Measurements from ENCODE around the gene CTNNB1.
A peak's percentile ranks its signal among the peaks of the same experiment; 100 is the strongest.
"Not testable (repeated sequence)": the region's sequence is repeated elsewhere in the genome, so short reads cannot be mapped to it uniquely, and the experiment has no call there.

The CTNNB1 gene

DNA sequence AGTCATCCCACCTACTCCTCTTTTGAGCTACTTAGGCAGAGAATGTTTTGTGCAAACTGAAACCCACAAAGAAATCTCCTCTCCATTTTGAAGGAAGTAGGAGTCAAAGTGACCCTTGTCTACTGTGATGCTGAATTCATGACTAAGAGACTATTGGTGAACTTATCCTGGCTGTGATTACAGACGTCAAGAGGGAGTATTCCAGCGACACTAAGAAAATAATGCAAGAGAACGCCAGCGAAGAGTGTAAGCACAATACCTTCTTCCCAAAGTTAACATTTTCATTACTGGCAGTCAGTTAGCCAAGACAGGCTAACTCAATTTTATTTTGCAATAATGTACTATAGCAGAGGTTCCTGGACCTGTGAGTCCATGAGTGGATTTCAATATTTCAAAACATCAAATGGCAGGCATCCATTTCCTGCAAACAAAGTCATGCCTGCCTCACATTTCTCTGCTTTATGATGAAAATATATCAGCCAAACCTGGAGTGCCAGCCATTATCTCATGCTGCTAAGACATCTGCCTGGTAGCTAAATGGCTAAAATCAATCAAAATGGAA, 59.0 kb downstream of the CTNNB1 start:
- no peak for DNase-seq (ENCODE audit: low spot score)

DNA sequence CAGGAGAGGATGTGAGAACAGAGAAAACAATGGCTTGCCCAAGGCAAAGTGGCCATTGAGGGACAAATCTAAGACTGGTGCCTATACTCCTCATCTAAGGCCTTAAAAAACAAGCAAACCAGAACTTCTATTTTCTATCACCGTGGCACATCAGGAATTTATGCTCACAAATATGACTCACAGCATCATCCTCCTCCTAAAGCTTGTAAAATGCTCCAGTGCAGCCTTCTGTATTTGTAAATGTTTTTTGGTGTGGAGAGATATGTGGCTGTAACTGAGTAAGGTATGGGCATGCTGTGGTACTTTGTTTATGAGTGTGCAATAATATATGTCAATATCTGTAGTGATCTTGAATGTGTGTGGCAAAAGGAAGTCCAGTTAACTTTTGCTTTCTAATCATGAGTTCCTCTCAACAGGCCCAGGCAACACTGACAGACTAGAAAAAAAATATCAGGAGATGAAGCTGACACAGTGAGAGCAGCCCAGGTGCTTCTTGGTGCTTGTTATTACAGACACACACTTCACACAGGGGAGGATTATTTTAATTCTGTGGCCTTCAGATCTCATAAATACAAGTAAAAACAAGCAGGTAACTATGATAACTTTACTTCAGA, 60.3 kb downstream of the CTNNB1 start:
- DNase-seq (ENCODE audit: low spot score) = no peak

DNA sequence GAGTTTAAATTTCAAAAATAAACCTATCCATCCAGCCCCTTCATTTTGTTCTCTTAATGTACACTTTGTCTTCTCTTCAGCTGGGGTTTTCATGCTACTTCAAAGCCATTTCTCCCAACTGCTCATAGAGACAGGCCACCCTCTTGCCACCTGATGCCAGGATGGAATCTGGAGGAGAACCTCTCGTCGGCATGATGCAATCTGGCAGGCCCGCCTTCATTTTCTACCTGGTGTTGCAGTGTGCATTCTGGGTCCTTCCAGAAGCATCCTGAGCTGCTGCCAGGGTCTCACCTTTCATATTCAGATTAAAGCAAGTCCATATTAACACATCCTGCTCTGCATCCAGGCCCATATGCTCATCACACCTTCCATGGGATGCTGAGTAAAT, 60.8 kb downstream of the CTNNB1 start:
- DNase-seq (ENCODE audit: low spot score) = no peak

DNA sequence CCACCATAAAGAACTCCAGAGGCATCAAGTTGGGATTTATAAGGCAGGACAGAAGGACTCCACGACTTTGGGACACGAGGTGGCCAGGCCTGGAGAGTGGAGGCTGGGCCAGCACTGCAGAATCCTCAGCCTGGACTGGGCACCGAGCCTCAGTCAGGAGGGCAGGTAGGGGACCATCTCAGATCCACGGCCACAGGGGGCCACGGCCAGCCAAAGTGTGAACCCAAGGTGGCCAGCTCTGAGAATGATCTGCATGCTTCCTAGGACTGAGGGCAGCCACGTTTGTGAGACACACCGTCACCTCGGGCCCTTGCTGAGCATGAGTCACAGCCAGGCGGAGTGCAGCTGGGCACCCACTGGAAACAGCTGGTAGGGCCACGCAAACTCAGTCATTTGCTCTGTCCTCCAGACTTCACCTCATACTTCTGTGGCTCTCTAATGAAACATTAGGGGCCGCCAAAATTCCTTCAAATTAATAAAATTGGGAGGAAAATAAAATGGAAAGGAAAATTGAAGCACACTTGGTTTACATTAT, 65.8 kb downstream of the CTNNB1 start:
- peak; percentile 65 for DNase-seq (ENCODE audit: low spot score)

DNA sequence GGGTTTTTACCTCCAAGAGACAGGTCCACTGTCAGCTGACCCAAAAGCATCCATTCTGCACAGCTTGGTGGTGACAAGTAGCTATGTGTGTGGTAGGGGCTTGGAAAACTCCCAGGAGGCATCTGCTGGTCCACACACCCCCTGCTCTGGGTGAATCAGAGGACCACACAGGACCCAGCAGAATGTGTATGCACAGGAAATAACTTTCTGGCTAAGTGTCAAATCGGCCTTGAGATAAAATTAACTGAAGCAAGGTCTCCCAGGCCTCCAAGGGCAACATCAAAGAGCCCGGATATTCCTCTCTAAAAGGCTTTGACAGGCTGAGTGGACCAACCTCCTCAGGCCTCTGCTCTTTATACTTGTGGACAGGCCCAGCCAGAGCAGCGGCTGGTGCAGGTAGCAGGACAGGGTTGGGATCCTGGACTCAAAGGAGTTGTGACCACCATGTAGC, 66.5 kb downstream of the CTNNB1 start:
- DNase-seq (ENCODE audit: low spot score) = no peak

DNA sequence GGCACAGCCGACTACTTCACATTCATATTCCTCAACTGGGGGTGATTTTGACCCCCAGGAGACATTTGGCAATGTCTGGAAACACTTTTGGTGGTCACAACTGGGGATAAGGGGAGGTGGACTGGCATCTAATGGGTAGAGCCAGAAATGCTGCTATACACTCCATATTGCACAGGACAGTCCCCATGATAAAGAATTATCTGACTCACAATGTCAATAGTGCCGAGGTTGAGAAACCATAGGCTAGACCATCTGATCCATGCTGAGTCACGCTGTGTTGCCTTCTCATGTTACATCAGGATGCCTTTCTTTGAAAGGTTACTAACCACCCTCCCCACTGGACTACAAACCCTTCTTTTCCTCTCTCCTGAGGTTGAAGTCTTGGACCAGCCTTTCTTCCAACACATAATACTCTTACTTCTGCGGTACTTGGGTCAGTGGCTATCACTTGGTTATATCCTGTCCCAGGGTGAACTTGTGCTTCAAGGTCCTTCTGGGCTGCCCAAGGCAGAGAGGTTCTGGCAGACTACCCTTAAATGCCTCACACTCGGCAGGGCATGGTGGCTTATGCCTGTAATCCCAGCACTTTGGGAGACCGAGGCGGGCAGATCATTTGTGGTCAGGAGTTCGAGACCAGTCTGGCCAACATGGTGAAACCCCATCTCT, 68.8 kb downstream of the CTNNB1 start:
- peak; percentile 88 for DNase-seq (ENCODE audit: low spot score)

DNA sequence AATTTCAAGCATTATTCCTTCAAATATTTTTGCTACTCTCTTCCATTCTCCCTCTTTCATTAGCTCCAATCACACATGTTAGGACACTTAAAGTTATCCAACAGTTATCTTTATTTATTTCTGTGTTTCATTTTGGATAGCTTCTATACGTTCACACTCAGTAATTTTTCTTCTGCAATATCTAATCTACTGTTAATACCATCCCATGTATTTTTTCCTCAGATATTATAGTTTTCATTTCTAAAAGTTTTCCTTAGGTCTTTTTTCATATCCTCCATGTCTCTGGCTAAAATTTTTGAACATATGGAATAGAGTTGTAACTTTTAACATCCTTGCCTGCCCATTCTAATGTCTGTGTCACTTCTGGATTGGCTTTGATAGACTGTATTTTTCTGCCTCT, 73.4 kb downstream of the CTNNB1 start:
- DNase-seq (ENCODE audit: low spot score) = no peak

DNA sequence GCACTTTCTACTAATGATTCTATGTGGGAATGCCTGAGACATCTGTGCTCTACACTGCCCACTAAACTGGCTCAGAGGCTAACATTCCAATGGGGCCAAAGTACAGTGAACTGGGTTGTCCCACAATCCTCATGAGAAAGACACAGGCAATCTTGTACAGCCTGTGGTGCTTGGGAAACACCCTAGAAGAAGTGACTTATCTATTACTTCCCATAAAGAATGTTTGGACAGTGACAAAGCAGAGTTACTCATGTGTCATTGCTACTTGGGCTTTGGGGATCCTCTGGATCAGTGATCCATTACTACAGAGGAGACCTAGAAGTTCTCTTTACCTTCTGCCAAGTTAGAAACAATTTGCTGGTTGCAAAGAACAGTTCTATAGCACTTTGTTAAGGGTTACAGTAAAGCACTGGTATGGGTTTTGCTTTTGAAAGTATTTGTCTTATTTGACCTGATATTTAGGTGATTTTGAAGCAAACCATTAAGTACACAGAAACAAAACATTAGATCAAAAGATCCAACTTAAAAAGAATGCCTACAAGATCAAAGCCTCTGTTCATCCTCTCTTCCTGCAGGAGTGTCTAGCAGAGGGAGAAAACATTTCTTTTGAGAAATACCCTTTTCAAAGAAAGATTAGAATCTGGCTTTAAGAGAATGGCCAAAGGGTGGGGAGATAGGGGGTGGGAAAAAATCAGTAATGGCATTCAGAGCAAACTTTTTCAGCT, 75.8 kb downstream of the CTNNB1 start:
- DNase-seq (ENCODE audit: low spot score) = peak; percentile 23

DNA sequence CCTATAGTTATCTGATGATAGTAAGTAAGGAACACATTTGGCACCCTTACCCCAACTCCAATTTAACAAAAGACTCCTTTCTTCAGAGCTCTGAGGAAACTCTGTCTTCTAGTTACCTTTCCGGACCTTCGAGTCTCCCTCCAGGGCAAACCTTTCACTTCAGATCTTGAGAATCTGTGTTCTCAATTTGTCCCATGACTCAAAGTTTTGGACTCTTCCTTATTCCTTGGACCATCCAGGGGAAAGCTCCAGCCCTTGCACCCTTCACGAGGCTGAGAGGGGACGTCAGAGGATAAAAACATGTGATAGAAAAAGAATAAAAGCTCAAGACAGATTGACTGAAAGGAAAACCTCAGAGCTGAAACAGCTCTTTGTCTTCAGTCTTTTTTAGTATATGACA, 76.9 kb downstream of the CTNNB1 start:
- no peak for DNase-seq (ENCODE audit: low spot score)

DNA sequence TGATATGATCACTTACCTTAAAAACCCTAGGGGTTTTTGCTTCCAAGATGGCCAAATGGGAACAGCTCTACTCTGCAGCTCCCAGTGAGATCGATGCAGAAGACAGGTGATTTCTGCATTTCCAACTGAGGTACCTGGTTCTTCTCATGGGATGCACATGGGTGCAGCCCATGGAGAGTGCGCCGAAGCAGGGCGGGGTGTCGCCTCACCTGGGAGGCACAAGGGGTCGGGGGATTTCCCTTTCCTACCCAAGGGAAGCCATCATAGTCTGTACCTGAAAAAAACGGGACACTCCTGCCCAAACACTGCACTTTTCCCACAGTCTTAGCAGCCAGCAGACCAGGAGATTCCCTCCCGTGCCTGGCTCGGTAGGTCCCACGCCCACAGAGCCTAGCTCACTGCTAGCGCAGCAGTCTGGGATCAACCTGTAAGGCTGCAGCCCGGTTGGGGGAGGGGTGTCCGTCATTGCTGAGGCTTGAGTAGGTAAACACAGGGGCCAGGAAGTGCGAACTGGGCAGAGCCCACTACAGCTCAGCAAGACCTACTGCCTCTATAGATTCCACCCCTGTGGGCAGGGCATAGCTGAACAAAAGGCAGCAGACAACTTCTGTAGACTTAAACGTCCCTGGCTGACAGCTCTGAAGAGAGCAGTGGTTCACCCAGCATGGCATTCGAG, 78.6 kb downstream of the CTNNB1 start:
- DNase-seq (ENCODE audit: low spot score) = no peak

DNA sequence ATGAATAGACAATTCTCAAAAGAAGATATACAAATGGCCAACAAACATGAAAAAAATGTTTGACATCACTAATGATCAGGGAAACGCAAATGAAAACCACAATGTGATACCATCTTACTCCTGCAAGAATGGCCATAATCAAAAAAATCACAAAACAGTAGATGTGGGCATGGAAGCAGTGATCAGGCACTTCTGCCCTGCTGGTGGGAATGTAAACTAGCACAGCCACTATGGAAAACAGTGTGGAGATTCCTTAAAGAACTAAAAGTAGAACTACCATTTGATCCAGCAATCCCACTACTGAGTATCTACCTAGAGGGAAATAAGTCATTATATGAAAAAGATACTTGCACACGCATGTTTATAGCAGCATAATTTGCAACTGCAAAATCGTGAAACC, 85.6 kb downstream of the CTNNB1 start:
- not testable (repeated sequence) for DNase-seq (ENCODE audit: low spot score)

DNA sequence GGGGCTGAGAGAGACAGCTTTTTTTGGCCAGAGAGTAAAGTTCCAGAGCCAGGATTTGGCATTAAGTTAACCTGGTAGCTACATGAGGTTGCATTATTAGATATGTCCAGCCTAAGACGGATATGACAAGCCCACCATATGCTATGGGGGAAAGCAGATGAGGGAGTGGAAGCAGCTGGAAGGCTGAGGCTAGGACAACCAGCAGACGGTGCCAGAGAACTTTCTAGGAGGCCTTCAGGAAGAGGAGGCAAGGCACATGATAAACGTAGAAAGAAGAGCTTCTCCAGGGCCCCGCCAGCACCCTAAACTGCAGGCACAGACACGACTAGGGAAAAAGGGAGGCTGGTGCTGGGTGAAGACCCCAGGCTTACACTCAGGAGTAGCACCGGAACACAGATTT, 87.0 kb downstream of the CTNNB1 start:
- no peak for DNase-seq (ENCODE audit: low spot score)

DNA sequence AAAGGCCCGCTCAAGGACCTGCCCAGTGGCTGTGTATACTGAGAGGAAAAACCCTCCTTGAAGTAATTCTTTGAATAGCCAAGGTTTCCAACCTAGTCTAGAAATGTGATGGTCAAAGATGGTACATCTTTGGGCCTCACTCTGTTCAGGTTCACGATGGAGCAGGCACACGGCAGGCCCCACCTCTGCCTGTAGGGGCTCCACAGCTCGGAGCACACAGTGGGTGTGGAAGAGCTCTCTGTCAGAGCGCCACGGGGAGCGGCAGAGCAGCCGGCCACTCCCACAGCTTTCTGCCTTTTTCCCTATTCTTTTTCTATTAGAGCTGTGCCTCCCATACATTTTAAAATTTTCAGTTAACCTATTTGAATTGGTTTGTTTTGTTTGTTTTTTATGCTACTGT, 89.5 kb downstream of the CTNNB1 start:
- DNase-seq (ENCODE audit: low spot score) = no peak

All from RKO (cell line).